Measurements from ENCODE around the gene XDH.
A peak's percentile ranks its signal among the peaks of the same experiment; 100 is the strongest.

Gene XDH

GRCh38 chr2:31365348-31365747 is 49.2 kb downstream of the XDH start:
- no peak for DNase-seq (ENCODE audit: low read depth)

DNA sequence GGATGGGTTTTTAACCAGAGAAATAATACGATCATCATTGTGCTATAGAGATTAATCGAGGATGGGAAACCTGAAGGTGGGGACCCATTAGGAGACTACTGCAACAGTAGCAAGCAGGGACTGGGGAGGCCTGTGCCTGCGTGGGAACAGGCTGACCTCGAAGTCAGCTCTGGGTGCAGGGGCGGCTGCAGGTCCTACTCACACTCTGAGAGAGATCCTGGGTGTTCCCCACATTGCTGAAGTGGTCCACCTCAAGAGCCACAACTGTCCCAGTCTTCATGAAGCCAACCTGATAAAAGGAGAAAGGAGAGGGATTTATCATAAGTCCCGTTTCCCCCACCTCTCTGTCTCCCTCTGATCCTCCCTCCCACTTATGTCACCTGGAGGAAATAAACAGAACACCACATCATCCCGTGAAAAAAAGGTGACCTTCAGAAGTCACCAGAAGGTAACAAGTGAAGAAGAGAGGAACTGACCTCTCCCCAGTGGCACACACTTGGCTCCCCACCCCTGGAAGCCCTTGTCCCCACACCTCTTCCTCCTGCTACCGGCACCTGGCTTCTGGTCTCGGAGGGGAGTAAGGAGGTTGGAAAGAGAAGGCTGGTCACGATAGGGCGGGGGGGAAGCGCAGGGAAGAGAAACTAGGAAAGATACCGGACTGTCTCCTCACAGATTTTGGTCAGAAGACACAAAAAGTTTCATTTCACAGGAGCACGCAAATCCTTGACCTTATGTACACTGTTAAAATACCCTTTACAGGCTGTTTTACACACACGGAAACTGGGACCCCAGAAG is 50.4 kb downstream of the XDH start:
- no peak for DNase-seq (ENCODE audit: low read depth)

GRCh38 chr2:31362581-31362980 is 52.0 kb downstream of the XDH start:
- no peak for DNase-seq (ENCODE audit: low read depth)

GRCh38 chr2:31359229-31359628 is 55.3 kb downstream of the XDH start:
- DNase-seq (ENCODE audit: low read depth), result no peak

DNA sequence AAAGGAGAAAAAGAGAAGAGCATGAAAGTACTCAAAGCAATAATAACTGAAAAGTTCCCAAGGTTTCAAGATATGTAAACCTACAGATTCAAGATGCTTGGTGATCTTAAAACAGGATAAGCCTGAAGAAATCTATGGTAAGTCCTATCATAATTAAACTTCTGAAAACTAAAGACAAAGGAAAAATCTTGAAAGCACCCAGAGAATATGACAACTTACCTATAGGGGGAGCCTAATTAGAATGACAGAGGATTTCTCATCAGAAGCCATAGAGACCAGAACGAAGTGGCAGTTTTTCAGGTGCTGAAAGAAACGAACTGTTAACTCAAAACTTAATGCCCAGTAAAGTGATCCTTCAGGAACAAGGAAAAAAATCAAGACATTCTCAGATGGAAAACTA is 59.7 kb downstream of the XDH start:
- no peak for DNase-seq (ENCODE audit: low read depth)

- no peak for DNase-seq (ENCODE audit: low read depth)
These were observed 61.4 kb downstream of the XDH start for GRCh38 chr2:31353179-31353578.

- no peak for DNase-seq (ENCODE audit: low read depth)
These were observed 64.9 kb downstream of the XDH start for GRCh38 chr2:31349684-31350083.

- DNase-seq (ENCODE audit: low read depth), result no peak
These were observed 65.4 kb downstream of the XDH start for GRCh38 chr2:31349160-31349559.

GRCh38 chr2:31348618-31349017 is 65.9 kb downstream of the XDH start:
- DNase-seq (ENCODE audit: low read depth), result no peak

GRCh38 chr2:31347750-31348149 is 66.8 kb downstream of the XDH start:
- no peak for DNase-seq (ENCODE audit: low read depth)

- no peak for DNase-seq (ENCODE audit: low read depth)
These were observed 67.2 kb downstream of the XDH start for GRCh38 chr2:31347319-31347718.

- DNase-seq (ENCODE audit: low read depth), result no peak
These were observed 70.1 kb downstream of the XDH start for GRCh38 chr2:31344447-31344846.

GRCh38 chr2:31341351-31341750 is 73.2 kb downstream of the XDH start:
- DNase-seq (ENCODE audit: low read depth), result no peak

GRCh38 chr2:31339696-31340095 is 74.8 kb downstream of the XDH start:
- no peak for DNase-seq (ENCODE audit: low read depth)

DNA sequence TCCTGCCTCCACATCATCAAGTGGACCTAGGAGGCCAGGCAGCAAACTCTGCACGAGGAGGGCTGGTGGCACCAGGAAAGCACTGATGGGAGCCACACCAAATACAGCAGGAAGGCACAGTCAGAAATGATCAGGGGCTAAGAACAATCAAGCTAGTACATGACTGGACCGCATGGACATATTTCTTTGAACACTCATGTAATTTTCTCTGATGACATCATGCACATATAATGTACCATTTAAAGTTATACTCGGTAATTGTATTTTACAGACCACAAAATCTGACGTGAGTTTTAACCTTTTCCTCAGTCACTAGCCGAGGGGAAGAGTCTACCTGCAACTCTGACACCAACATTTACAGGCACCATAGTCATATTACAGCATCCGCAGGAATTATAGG is 76.7 kb downstream of the XDH start:
- DNase-seq (ENCODE audit: low read depth), result no peak

DNA sequence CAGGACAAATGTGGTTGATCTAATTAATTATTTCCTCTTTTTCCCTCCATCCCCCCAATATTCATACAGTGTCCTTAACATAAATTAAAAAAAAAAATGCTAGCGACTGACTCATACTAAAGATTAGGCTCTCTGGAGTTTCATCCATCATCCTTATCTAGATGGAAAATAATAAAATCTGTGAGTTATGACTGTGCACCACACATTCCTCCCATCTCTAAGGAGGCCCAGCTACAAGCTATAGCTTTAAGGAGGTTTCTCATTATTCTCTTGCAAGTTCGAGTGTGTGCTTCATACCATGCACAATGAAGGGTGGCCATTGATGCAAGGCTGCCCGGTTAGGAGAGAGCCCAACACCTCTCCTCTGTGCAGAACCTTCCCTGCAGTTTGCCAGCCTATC is 77.3 kb downstream of the XDH start:
- no peak for DNase-seq (ENCODE audit: low read depth)

DNA sequence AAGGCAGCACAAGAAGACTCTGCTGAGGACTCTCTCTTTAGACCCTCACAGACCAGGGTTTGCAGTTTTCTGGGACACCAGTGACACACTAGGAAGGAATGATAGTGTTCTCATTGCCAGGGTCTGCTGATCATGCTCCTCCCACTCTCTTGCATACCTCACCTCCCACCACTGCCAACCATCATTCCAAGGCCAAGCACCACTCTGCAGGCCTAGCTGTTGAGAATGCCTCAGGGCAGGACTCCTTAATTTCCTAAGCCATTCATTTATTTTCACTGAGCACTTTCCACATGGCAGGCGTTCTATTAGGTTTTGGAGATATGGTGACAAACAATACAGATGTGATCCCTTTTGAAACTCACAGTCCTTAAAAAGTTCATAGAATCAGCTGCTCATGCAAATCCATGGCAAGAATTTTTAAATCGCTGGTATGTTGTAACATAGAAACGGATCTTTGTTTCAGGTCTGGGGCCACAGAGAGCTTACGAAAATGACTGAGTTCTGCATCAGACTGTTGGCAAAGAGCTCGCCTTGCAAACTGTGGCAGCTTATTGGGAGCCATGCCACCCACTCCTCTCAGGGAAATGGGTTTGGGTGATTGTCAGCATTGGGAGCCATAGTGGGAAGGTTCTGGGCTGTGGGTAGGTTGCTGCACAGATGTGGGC is 78.5 kb downstream of the XDH start:
- no peak for DNase-seq (ENCODE audit: low read depth)

- DNase-seq (ENCODE audit: low read depth), result no peak
These were observed 80.1 kb downstream of the XDH start for GRCh38 chr2:31334311-31335026.

GRCh38 chr2:31333527-31334183 is 80.9 kb downstream of the XDH start:
- DNase-seq (ENCODE audit: low read depth), result peak; percentile 55

DNA sequence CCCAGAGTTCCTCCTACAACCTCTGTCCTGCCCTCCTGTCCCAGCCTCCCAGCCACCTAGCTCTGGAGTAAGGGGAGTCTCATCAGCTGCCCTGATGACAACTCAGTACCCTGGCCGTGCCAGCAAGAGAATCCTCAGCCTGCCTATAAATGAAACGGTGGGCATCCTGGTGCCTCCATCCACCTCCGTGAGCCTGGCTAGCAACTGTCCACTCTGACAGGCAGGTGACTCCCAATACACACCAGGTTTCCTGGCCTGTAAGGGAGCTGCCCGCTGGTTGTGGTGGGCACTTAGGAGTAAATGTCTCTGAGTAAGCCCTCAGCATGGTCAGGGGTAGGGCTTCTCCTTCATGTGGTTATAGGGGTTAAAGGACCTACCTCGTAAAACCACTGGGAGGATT is 81.5 kb downstream of the XDH start:
- no peak for DNase-seq (ENCODE audit: low read depth)

DNA sequence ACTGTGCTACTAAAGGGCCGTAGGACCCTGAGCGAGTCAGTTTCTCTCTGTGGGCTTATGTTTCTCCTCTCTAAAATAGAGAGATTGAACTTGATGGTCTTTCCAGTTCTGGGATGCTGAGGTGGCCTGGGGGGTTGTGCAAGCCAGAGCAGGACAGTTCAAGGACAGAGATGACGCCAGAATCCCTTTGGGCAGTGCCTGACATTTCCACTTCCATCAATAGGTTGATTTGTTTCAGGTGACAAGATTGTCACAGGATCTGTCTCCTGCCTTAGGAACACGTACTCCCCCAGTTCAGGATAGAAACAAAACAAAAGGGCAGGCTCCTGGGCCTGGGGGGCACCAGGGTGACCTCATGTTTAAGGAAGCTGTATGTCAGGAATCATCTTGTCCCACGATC is 82.0 kb downstream of the XDH start:
- no peak for DNase-seq (ENCODE audit: low read depth)

- no peak for DNase-seq (ENCODE audit: low read depth)
These were observed 83.4 kb downstream of the XDH start for GRCh38 chr2:31331156-31331555.
